CD14-positive monocyte (primary cell): ENCODE results near the gene GYS1. TPM values are rescaled to one million over a fixed set of nuclear protein-coding genes. Genes with fewer than 3 reads are reported as not detected.
"Not testable (repeated sequence)": the region's sequence is repeated elsewhere in the genome, so short reads cannot be mapped to it uniquely, and the experiment has no call there.

Experiments
- DNase-seq, 3 donors: peaks; one replicate each; pipeline ENCODE4 v3.0.0-alpha.2; 2011 to 2022
- H2AFZ ChIP-seq: 2 replicates; pipeline ENCODE4 v1.6.0; 2012; ENCODE audit warnings: mild to moderate bottlenecking, low read depth, low read length, inconsistent platforms; ENCODE audit not compliant: insufficient read depth, poor library complexity, severe bottlenecking
- H3K27ac ChIP-seq, 2 donors: 1 replicate in 1 of 2; 2 replicates in 1 of 2; pipeline ENCODE4 v1.5.1; 2012 to 2013; ENCODE audit warnings: low read length in 2 of 2, control low read depth in 1 of 2, inconsistent platforms in 1 of 2, low read depth in 1 of 2, mild to moderate bottlenecking in 1 of 2
- H3K27me3 ChIP-seq, 2 donors: one replicate each; pipeline versions ENCODE4 v1.6.0 to v1.6.1; 2011 to 2013; ENCODE audit warnings: low read length in 2 of 2; ENCODE audit not compliant: control insufficient read depth in 2 of 2, insufficient read depth in 2 of 2
- H3K36me3 ChIP-seq, 2 donors: replicated peaks in 1 of 2; 1 replicate in 1 of 2; 2 replicates in 1 of 2; pipeline versions ENCODE4 v1.5.1 to v1.6.1; 2012 to 2013; ENCODE audit warnings: low read length in 2 of 2, control low read depth in 1 of 2, inconsistent platforms in 1 of 2, mild to moderate bottlenecking in 1 of 2; ENCODE audit not compliant: insufficient read depth in 2 of 2, control insufficient read depth in 1 of 2
- H3K4me1 ChIP-seq, 2 donors: 1 replicate in 1 of 2; 2 replicates in 1 of 2; pipeline versions ENCODE4 v1.5.1 to v1.6.1; 2012 to 2013; ENCODE audit warnings: low read length in 2 of 2, control low read depth in 1 of 2, inconsistent platforms in 1 of 2, mild to moderate bottlenecking in 1 of 2, moderate library complexity in 1 of 2; ENCODE audit not compliant: insufficient read depth in 2 of 2, control insufficient read depth in 1 of 2
- H3K4me2 ChIP-seq: replicated peaks from 2 replicates; pipeline ENCODE3; 2012; ENCODE audit warnings: low read length, moderate library complexity, mild to moderate bottlenecking; ENCODE audit not compliant: poor library complexity, severe bottlenecking; ENCODE audit errors: extremely low read depth
- H3K4me3 ChIP-seq, 3 experiments: fragments of 200-600 bp in 1 of 3; sonication (generic) in 1 of 3; replicated peaks in 1 of 3; 1 replicate in 2 of 3; 2 replicates in 1 of 3; pipeline ENCODE4 v1.5.1; 2011 to 2013; ENCODE audit warnings: low read length in 3 of 3, mild to moderate bottlenecking in 3 of 3, control low read depth in 2 of 3, low read depth in 2 of 3, inconsistent platforms in 1 of 3, moderate library complexity in 1 of 3
- H3K79me2 ChIP-seq: 2 replicates; pipeline ENCODE4 v1.6.0; 2012; ENCODE audit warnings: mild to moderate bottlenecking, control low read depth, inconsistent platforms, low read length, moderate library complexity; ENCODE audit not compliant: insufficient read depth
- H3K9ac ChIP-seq: 2 replicates; pipeline ENCODE4 v1.6.0; 2017; ENCODE audit warnings: low read length, mild to moderate bottlenecking; ENCODE audit not compliant: insufficient read depth, poor library complexity, severe bottlenecking
- H3K9me3 ChIP-seq, 2 donors: replicated peaks in 1 of 2; 1 replicate in 1 of 2; 2 replicates in 1 of 2; pipeline versions ENCODE4 v1.5.1 to v1.6.1; 2012 to 2013; ENCODE audit warnings: low read length in 2 of 2, control low read depth in 1 of 2; ENCODE audit not compliant: control insufficient read depth in 1 of 2, insufficient read depth in 1 of 2
- H4K20me1 ChIP-seq: 2 replicates; pipeline ENCODE4 v1.6.0; 2012; ENCODE audit warnings: mild to moderate bottlenecking, low read length, control low read depth, moderate library complexity; ENCODE audit not compliant: insufficient read depth
- H3K27ac Mint-ChIP-seq, 7 donors: one replicate each; pipeline ENCODE4 v1.8.0; 2020; ENCODE audit warnings: mild to moderate bottlenecking in 7 of 7, mixed read lengths in 7 of 7, moderate library complexity in 6 of 7, inconsistent platforms in 2 of 7
- H3K27me3 Mint-ChIP-seq, 3 donors: one replicate each; pipeline ENCODE4 v1.8.0; 2021 to 2022; ENCODE audit warnings: low read depth in 3 of 3, mild to moderate bottlenecking in 3 of 3, mixed read lengths in 3 of 3, moderate library complexity in 3 of 3, inconsistent platforms in 1 of 3
- H3K36me3 Mint-ChIP-seq, 2 donors: one replicate each; pipeline ENCODE4 v1.8.0; 2020; ENCODE audit warnings: mixed read lengths in 2 of 2, inconsistent platforms in 1 of 2, mild to moderate bottlenecking in 1 of 2
- H3K4me1 Mint-ChIP-seq: one replicate; pipeline ENCODE4 v1.8.0; 2020; ENCODE audit warnings: mild to moderate bottlenecking, mixed read lengths
- H3K4me3 Mint-ChIP-seq, 2 donors: one replicate each; pipeline ENCODE4 v1.8.0; 2020; ENCODE audit warnings: mild to moderate bottlenecking in 2 of 2, mixed read lengths in 2 of 2, moderate library complexity in 1 of 2
- H3K9me3 Mint-ChIP-seq, 7 donors: one replicate each; pipeline ENCODE4 v1.8.0; 2020 to 2022; ENCODE audit warnings: mixed read lengths in 7 of 7, mild to moderate bottlenecking in 6 of 7, moderate library complexity in 6 of 7, inconsistent platforms in 2 of 7
- CTCF ChIP-seq: fragments of 200-600 bp; IDR thresholded peaks from one replicate; pipeline ENCODE4 v1.8.0; 2022; ENCODE audit warnings: antibody characterized with exemption, mild to moderate bottlenecking
- WGBS: methylation state at CpG from one replicate; pipeline ENCODE4 v1.1.5; 2013; ENCODE audit warnings: missing lambda C conversion rate; ENCODE audit not compliant: insufficient coverage; 5-methylcytosine and 5-hydroxymethylcytosine counted together
- intact Hi-C, 2 donors: fragments of 100-400 bp; cut with micrococcal nuclease; formaldehyde crosslinking; loops; one replicate each; pipeline versions ENCODE4 v1.15.0 to v1.15.1; 2023
- polyA plus RNA-seq, 3 donors: library from polyadenylated mRNA; depleted of rRNA in 1 of 3; unstranded in 2 of 3; stranded (reverse) in 1 of 3; fragments of 300-500 nt in 2 of 3; fragments of >200 nt in 1 of 3; fragmentation: Illumina TruSeq in 2 of 3; gene quantifications; 1 replicate in 2 of 3; 2 replicates in 1 of 3; pipeline ENCODE4 v1.2.3, GENCODE V29; 2012 to 2021

GYS1 gene
- polyA plus RNA-seq, 3 donors, result 13.3 to 26.0 (median 21.3) TPM

- H2AFZ ChIP-seq, result no peak overlapping the region
- no peak overlapping the region for H3K27ac ChIP-seq
- no peaks in the 10 kb centered on the region for H4K20me1 ChIP-seq
- H3K4me3 ChIP-seq, result no peak overlapping the region
- no peak overlapping the region for H3K4me3 Mint-ChIP-seq
- no peaks in the 10 kb centered on the region for H3K9me3 ChIP-seq
- no peaks in the 10 kb centered on the region for H3K27me3 ChIP-seq
- H3K27me3 Mint-ChIP-seq, result peaks cover 9 to 30% (median 9%) of the 10 kb centered on the region in 3 donors
- no peak overlapping the region for H3K4me2 ChIP-seq
- H3K9me3 Mint-ChIP-seq, result no peaks in the 10 kb centered on the region
- peaks cover 10 to 17% of the 10 kb centered on the region in 2 donors for H3K36me3 Mint-ChIP-seq
- peak overlapping the region in 1 of 7 donors; percentile 54 for H3K27ac Mint-ChIP-seq
- DNase-seq, result peak in 2 of 3 donors; percentile 4 to 46
- H3K79me2 ChIP-seq, result no peaks in the 10 kb centered on the region
- peaks cover 10 to 13% of the 10 kb centered on the region in 2 donors for H3K36me3 ChIP-seq
- peaks cover 7% of the 10 kb centered on the region for H3K4me1 Mint-ChIP-seq
- peaks cover 0 to 3% of the 10 kb centered on the region in 2 donors for H3K4me1 ChIP-seq
- TF ChIP-seq CTCF, result no peak
- H3K9ac ChIP-seq, result no peak overlapping the region
- WGBS, result 34% methylated on average over 7 of the region's 10 CpGs
- intact Hi-C loops, result no loop called here
Observed at GRCh38 chr19:48926909-48927308, 66.2 kb downstream of the GYS1 start.

- 80% methylated on average over 5 of the region's 8 CpGs for WGBS
- peaks cover 18 to 25% of the 10 kb centered on the region in 2 donors for H3K36me3 Mint-ChIP-seq
- DNase-seq, H3K79me2 ChIP-seq, H3K4me3 Mint-ChIP-seq, H3K27ac ChIP-seq, H3K4me2 ChIP-seq, H3K9me3 ChIP-seq, H4K20me1 ChIP-seq, H3K4me3 ChIP-seq, H3K27ac Mint-ChIP-seq, H3K4me1 Mint-ChIP-seq, H3K9me3 Mint-ChIP-seq, H3K27me3 ChIP-seq, H3K4me1 ChIP-seq, H2AFZ ChIP-seq, intact Hi-C loops, H3K9ac ChIP-seq: not testable (repeated sequence)
- peaks cover 20 to 23% of the 10 kb centered on the region in 2 donors for H3K36me3 ChIP-seq
- H3K27me3 Mint-ChIP-seq, result peaks cover 2 to 22% (median 5%) of the 10 kb centered on the region in 3 donors
Observed at GRCh38 chr19:48925890-48926289, 67.2 kb downstream of the GYS1 start.
